Panc1 (cell line): Measurements from ENCODE around the gene PKNOX2.

Experiments
- CTCF ChIP-seq: fragments of 450-650 bp; IDR thresholded peaks from 2 replicates; pipeline ENCODE4 v1.5.1; 2017; ENCODE audit warnings: mild to moderate bottlenecking
- POLR2AphosphoS5 ChIP-seq: IDR thresholded peaks from 2 replicates; pipeline ENCODE4 v1.6.1; 2012; ENCODE audit warnings: mild to moderate bottlenecking, low read depth, low read length, moderate library complexity

GRCh38 chr11:125468025-125468424 is 303.5 kb downstream of the PKNOX2 start:
- TF ChIP-seq POLR2AphosphoS5 (no peak), CTCF (no peak)
